ENCODE results near the gene WDTC1. TPM values are rescaled to one million over a fixed set of nuclear protein-coding genes. Genes with fewer than 3 reads are reported as not detected.
"Not testable (repeated sequence)": the region's sequence is repeated elsewhere in the genome, so short reads cannot be mapped to it uniquely, and the experiment has no call there.

Gene WDTC1
- total RNA-seq, 1 donor from 2014 or later = 53.8 TPM

DNA sequence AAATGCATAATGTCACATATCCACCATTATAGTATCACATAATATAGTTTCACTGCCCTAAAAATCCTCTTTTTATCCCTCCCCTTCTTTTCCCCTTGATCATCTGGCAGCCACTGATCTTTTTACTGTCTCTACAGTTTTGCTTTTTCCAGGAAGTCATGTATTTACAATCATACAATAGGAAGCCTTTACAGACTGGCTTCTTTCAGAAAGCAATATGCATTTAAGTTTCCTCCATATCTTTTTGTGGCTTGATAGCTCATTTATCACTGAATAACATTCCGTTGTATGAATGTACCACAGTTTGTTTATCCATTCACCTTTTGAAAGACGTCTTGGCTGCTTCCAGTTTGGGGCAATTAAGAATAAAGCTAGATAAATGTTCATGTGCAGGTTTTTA, 14.3 kb upstream of the WDTC1 start:
- Mint-ChIP-seq H3K36me3 (ENCODE audit: insufficient read depth) (no peaks in the 10 kb centered on the region), H3K4me1 (ENCODE audit: low read depth) (peaks cover 13% of the 10 kb centered on the region), H3K9me3 (ENCODE audit: low read depth) (peaks cover 2% of the 10 kb centered on the region), H3K27ac (no peak overlapping the region), H3K4me3 (ENCODE audit: low read depth) (no peak overlapping the region), H3K27me3 (no peaks in the 10 kb centered on the region)
- no peak for DNase-seq (ENCODE audit: low spot score, unreplicated experiment)
- TF ChIP-seq, protein P1, sequence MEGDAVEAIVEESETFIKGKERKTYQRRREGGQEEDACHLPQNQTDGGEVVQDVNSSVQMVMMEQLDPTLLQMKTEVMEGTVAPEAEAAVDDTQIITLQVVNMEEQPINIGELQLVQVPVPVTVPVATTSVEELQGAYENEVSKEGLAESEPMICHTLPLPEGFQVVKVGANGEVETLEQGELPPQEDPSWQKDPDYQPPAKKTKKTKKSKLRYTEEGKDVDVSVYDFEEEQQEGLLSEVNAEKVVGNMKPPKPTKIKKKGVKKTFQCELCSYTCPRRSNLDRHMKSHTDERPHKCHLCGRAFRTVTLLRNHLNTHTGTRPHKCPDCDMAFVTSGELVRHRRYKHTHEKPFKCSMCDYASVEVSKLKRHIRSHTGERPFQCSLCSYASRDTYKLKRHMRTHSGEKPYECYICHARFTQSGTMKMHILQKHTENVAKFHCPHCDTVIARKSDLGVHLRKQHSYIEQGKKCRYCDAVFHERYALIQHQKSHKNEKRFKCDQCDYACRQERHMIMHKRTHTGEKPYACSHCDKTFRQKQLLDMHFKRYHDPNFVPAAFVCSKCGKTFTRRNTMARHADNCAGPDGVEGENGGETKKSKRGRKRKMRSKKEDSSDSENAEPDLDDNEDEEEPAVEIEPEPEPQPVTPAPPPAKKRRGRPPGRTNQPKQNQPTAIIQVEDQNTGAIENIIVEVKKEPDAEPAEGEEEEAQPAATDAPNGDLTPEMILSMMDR (IDR thresholded peaks at IDR 0.05; ENCODE audit: unreplicated experiment) = no peak

GRCh38 chr1:27220702-27221497, 13.5 kb upstream of the WDTC1 start:
- H3K4me3 Mint-ChIP-seq (ENCODE audit: low read depth); H3K9me3 Mint-ChIP-seq (ENCODE audit: low read depth); H3K36me3 Mint-ChIP-seq (ENCODE audit: insufficient read depth); H3K27me3 Mint-ChIP-seq; H3K27ac Mint-ChIP-seq; DNase-seq (ENCODE audit: low spot score, unreplicated experiment): not testable (repeated sequence)
- peaks cover 11% of the 10 kb centered on the region for H3K4me1 Mint-ChIP-seq (ENCODE audit: low read depth)

GRCh38 chr1:27225621-27226020, 8.8 kb upstream of the WDTC1 start:
- H3K27me3 Mint-ChIP-seq = no peaks in the 10 kb centered on the region
- no peaks in the 10 kb centered on the region for H3K36me3 Mint-ChIP-seq (ENCODE audit: insufficient read depth)
- TF ChIP-seq, protein P1 (IDR thresholded peaks at IDR 0.05; ENCODE audit: unreplicated experiment) = no peak
- H3K9me3 Mint-ChIP-seq (ENCODE audit: low read depth) = no peaks in the 10 kb centered on the region
- DNase-seq (ENCODE audit: low spot score, unreplicated experiment) = no peak
- no peak overlapping the region for H3K4me3 Mint-ChIP-seq (ENCODE audit: low read depth)
- H3K4me1 Mint-ChIP-seq (ENCODE audit: low read depth) = peaks cover 3% of the 10 kb centered on the region
- H3K27ac Mint-ChIP-seq = no peak overlapping the region

GRCh38 chr1:27227765-27228164, 6.7 kb upstream of the WDTC1 start:
- no peak for DNase-seq (ENCODE audit: low spot score, unreplicated experiment)
- Mint-ChIP-seq H3K9me3 (ENCODE audit: low read depth) (no peaks in the 10 kb centered on the region), H3K4me1 (ENCODE audit: low read depth) (no peaks in the 10 kb centered on the region), H3K4me3 (ENCODE audit: low read depth) (no peak overlapping the region), H3K36me3 (ENCODE audit: insufficient read depth) (no peaks in the 10 kb centered on the region), H3K27ac (no peak overlapping the region), H3K27me3 (no peaks in the 10 kb centered on the region)
- TF ChIP-seq, protein P1 (IDR thresholded peaks at IDR 0.05; ENCODE audit: unreplicated experiment) = no peak

DNA sequence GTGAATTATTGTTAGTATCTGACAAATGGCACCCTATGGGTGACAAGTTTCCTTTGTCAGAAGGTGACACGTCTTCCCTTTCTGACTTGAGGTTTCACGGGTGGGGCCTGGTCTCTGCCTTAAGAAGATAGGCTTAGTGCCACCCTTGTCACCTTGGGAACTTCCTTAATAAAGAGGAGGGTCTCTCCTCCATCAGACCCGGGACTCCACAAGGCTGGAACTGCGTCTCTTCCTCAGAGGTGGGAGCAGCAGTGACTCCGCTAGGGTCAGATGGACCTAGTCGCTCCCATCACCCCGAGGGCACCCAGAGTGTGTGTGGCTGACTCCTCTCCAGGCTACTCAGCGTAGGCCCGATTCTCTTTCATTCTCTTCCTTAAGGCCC, 774 bp upstream of the WDTC1 start:
- H3K4me1 Mint-ChIP-seq (ENCODE audit: low read depth) = peaks cover 16% of the 10 kb centered on the region
- DNase-seq (ENCODE audit: low spot score, unreplicated experiment) = no peak
- H3K27ac Mint-ChIP-seq = peak overlapping the region; percentile 57
- no peaks in the 10 kb centered on the region for H3K9me3 Mint-ChIP-seq (ENCODE audit: low read depth)
- H3K27me3 Mint-ChIP-seq = no peaks in the 10 kb centered on the region
- H3K36me3 Mint-ChIP-seq (ENCODE audit: insufficient read depth) = no peaks in the 10 kb centered on the region
- H3K4me3 Mint-ChIP-seq (ENCODE audit: low read depth) = peak overlapping the region; percentile 95
- TF ChIP-seq, protein P1 (IDR thresholded peaks at IDR 0.05; ENCODE audit: unreplicated experiment) = no peak

DNA sequence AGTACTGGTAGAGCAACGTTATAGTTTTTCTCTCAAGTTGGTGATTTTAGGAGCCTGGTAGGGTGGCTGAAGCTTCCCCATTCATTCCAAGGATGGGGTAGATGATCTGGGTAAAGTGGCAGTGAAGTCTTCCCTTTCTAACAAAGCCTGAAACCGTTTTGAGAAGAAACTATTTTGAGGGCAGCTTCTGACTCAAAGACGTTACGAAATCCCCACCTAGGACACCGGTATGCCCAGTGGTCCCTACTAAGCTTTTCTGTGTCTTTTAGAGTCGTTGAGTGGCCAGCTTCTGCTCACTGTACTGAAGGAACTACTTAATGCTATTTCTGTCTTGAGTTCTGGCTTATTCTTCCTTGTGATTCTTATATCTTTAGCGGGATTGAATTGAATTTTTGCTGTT, 1.4 kb downstream of the WDTC1 start:
- TF ChIP-seq, protein P1 (IDR thresholded peaks at IDR 0.05; ENCODE audit: unreplicated experiment) = no peak
- Mint-ChIP-seq H3K9me3 (ENCODE audit: low read depth) (no peaks in the 10 kb centered on the region), H3K4me1 (ENCODE audit: low read depth) (peaks cover 16% of the 10 kb centered on the region), H3K36me3 (ENCODE audit: insufficient read depth) (no peaks in the 10 kb centered on the region), H3K27ac (peak overlapping the region; percentile 94), H3K27me3 (no peaks in the 10 kb centered on the region), H3K4me3 (ENCODE audit: low read depth) (peak overlapping the region; percentile 96)
- DNase-seq (ENCODE audit: low spot score, unreplicated experiment) = no peak

Data from progenitor cell of endocrine pancreas (in vitro differentiated cells).